Chondrocyte (in vitro differentiated cells): Measurements from ENCODE around the gene TMEM164. TPM values are rescaled to one million over a fixed set of nuclear protein-coding genes. Genes with fewer than 3 reads are reported as not detected.

Experiments
- DNase-seq: peaks from one replicate; pipeline ENCODE4 v3.0.0; 2021; ENCODE audit warnings: mixed read lengths, low spot score
- H3K27ac Mint-ChIP-seq: one replicate; pipeline ENCODE4 v1.8.0; 2021; ENCODE audit warnings: mild to moderate bottlenecking, moderate library complexity, mixed read lengths; ENCODE audit not compliant: unreplicated experiment
- H3K27me3 Mint-ChIP-seq: 2 replicates; pipeline ENCODE4 v1.8.0; 2021; ENCODE audit warnings: low read depth, mixed read lengths
- H3K36me3 Mint-ChIP-seq: 2 replicates; pipeline ENCODE4 v1.8.0; 2021; ENCODE audit warnings: low read depth, mixed read lengths
- H3K4me1 Mint-ChIP-seq: 2 replicates; pipeline ENCODE4 v1.8.0; 2021; ENCODE audit warnings: low read depth, mild to moderate bottlenecking, mixed read lengths
- H3K4me3 Mint-ChIP-seq: one replicate; pipeline ENCODE4 v1.8.0; 2021; ENCODE audit warnings: mild to moderate bottlenecking, moderate library complexity, mixed read lengths; ENCODE audit not compliant: unreplicated experiment
- H3K9me3 Mint-ChIP-seq: 2 replicates; pipeline ENCODE4 v1.8.0; 2021; ENCODE audit warnings: low read depth, mixed read lengths
- CTCF ChIP-seq: fragments of 200-600 bp; sonication (generic); IDR thresholded peaks from 2 replicates; pipeline ENCODE4 v1.5.0; 2021; ENCODE audit warnings: antibody characterized with exemption, mild to moderate bottlenecking, moderate library complexity
- total RNA-seq: library from RNA; stranded (reverse); gene quantifications from 3 replicates; pipeline ENCODE4 v1.2.1, GENCODE V29; 2021

TMEM164 gene
- total RNA-seq, 1 donor from 2014 or later = 11.8 TPM

GRCh38 chrX:109987884-109988283 lies 15.0 kb upstream of the TMEM164 start:
- TF ChIP-seq CTCF = no peak
- no peak overlapping the region for H3K4me3 Mint-ChIP-seq
- no peaks in the 10 kb centered on the region for H3K4me1 Mint-ChIP-seq
- H3K27ac Mint-ChIP-seq = no peak overlapping the region
- H3K27me3 Mint-ChIP-seq = peaks cover 13% of the 10 kb centered on the region
- no peaks in the 10 kb centered on the region for H3K36me3 Mint-ChIP-seq
- DNase-seq = no peak
- H3K9me3 Mint-ChIP-seq = peaks cover 2% of the 10 kb centered on the region

- H3K9me3 Mint-ChIP-seq = peaks cover 2% of the 10 kb centered on the region
- H3K27me3 Mint-ChIP-seq = peaks cover 12% of the 10 kb centered on the region
- H3K4me1 Mint-ChIP-seq = no peaks in the 10 kb centered on the region
- no peak overlapping the region for H3K4me3 Mint-ChIP-seq
- no peaks in the 10 kb centered on the region for H3K36me3 Mint-ChIP-seq
- no peak for TF ChIP-seq CTCF
- no peak for DNase-seq
- H3K27ac Mint-ChIP-seq = no peak overlapping the region
Observed at GRCh38 chrX:109990582-109991276, 12.2 kb upstream of the TMEM164 start.

- no peak overlapping the region for H3K4me3 Mint-ChIP-seq
- TF ChIP-seq CTCF = no peak
- peaks cover 12% of the 10 kb centered on the region for H3K27me3 Mint-ChIP-seq
- H3K4me1 Mint-ChIP-seq = no peaks in the 10 kb centered on the region
- no peak for DNase-seq
- no peaks in the 10 kb centered on the region for H3K9me3 Mint-ChIP-seq
- H3K36me3 Mint-ChIP-seq = no peaks in the 10 kb centered on the region
- H3K27ac Mint-ChIP-seq = no peak overlapping the region
Observed at GRCh38 chrX:109992203-109992602, 10.7 kb upstream of the TMEM164 start.

- Mint-ChIP-seq H3K9me3 (no peaks in the 10 kb centered on the region), H3K36me3 (no peaks in the 10 kb centered on the region), H3K4me3 (no peak overlapping the region), H3K27ac (no peak overlapping the region), H3K4me1 (no peaks in the 10 kb centered on the region), H3K27me3 (peaks cover 2% of the 10 kb centered on the region)
- no peak for DNase-seq
- TF ChIP-seq CTCF = no peak
Observed at GRCh38 chrX:109995155-109995554, 7.8 kb upstream of the TMEM164 start.

- Mint-ChIP-seq H3K27ac (no peak overlapping the region), H3K4me1 (peaks cover 5% of the 10 kb centered on the region), H3K4me3 (no peak overlapping the region), H3K9me3 (no peaks in the 10 kb centered on the region), H3K27me3 (no peaks in the 10 kb centered on the region), H3K36me3 (no peaks in the 10 kb centered on the region)
- no peak for TF ChIP-seq CTCF
- DNase-seq = no peak
Observed at GRCh38 chrX:109997786-109998452, 5.0 kb upstream of the TMEM164 start.
